Heart left ventricle (tissue), 13 donors: ENCODE measurements around the gene CCT6A.

Experiments
- POLR2A ChIP-seq, 2 donors: fragments of 450-650 bp; IDR thresholded peaks; one replicate each; pipeline ENCODE4 v1.6.1; 2017; ENCODE audit warnings: antibody characterized with exemption in 2 of 2, mild to moderate bottlenecking in 2 of 2, moderate library complexity in 2 of 2
- TF ChIP-seq, protein P1 (sequence below), 12 donors: fragments of 200-600 bp; sonication (generic) in 4 of 12; IDR thresholded peaks; one replicate each; pipeline versions ENCODE4 v1.5.0 to v1.8.0; 2018 to 2022; ENCODE audit warnings: antibody characterized with exemption in 12 of 12, mild to moderate bottlenecking in 5 of 12
- donor health status: ischemic (EF 13 %, LVEDD 7.1; RV severe dilation, severe dysfunction).
- donor health status: DM: no; HTN: yes; CAD: no.
- donor health status: DM: no; HTN: no; CAD: no.
- donor health status: ischemic (EF 25% LVEDD 6.9; RV normal size, moderate dysfunction).
- donor health status: ischemic (EF 25% LVEDD 5.7; RV mildly dilated, moderate dysfunction).
- donor health status: ischemic (EF 35%, LVEDD 5.7; RV mildly dilated, moderate dysfunction).
- donor health status: nonischemic (EF 11% LVEDD 7.7; RV severe dilation, severe dysfunction).
- donor health status: DM: yes; HTN: yes; CAD: no.
- donor health status: PGD.
- donor health status: ischemic (EF 29% LVEDD 5.4; RV normal size, mild dysfunction).
- donor health status: nonischemic (EF 23%, LVEDD 6.1; RV moderate dilation, normal function).

DNA sequence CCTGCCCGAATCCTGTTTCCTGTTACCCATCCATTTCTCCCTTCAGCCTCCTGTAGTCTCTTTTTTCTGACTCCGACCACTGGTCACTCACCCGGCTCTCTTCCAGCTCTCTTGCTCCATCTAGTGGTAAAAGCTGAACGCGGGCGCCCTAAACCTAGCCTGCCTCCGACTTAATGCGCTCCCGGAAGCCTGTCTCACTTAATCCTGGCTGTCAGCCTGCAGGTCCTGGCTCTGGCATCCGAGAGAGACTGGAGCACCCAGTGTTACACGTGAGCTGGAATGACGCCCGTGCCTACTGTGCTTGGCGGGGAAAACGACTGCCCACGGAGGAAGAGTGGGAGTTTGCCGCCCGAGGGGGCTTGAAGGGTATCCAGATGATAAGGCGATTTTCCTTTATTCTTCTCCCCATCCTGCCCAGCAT lies 22.8 kb downstream of the CCT6A start:
- peak in 1 of 2 donors; percentile 36 for TF ChIP-seq POLR2A (IDR thresholded peaks at IDR 0.05)
- TF ChIP-seq, protein P1, sequence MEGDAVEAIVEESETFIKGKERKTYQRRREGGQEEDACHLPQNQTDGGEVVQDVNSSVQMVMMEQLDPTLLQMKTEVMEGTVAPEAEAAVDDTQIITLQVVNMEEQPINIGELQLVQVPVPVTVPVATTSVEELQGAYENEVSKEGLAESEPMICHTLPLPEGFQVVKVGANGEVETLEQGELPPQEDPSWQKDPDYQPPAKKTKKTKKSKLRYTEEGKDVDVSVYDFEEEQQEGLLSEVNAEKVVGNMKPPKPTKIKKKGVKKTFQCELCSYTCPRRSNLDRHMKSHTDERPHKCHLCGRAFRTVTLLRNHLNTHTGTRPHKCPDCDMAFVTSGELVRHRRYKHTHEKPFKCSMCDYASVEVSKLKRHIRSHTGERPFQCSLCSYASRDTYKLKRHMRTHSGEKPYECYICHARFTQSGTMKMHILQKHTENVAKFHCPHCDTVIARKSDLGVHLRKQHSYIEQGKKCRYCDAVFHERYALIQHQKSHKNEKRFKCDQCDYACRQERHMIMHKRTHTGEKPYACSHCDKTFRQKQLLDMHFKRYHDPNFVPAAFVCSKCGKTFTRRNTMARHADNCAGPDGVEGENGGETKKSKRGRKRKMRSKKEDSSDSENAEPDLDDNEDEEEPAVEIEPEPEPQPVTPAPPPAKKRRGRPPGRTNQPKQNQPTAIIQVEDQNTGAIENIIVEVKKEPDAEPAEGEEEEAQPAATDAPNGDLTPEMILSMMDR (IDR thresholded peaks at IDR 0.05): peak; percentile 80 to 96 (median 94)
